Endothelial cell (in vitro differentiated cells): ENCODE data around the gene TMEM171. TPM values are rescaled to one million over a fixed set of nuclear protein-coding genes. Genes with fewer than 3 reads are reported as not detected.
A peak's percentile ranks its signal among the peaks of the same experiment; 100 is the strongest.

Experiments
- DNase-seq: peaks from one replicate; pipeline ENCODE4 v3.0.0; 2021; ENCODE audit warnings: low spot score
- H3K27ac Mint-ChIP-seq: one replicate; pipeline ENCODE4 v1.8.0; 2021; ENCODE audit warnings: mixed read lengths, inconsistent platforms; ENCODE audit not compliant: unreplicated experiment
- H3K27me3 Mint-ChIP-seq: one replicate; pipeline ENCODE4 v1.8.0; 2021; ENCODE audit warnings: mild to moderate bottlenecking, moderate library complexity, mixed read lengths, inconsistent platforms; ENCODE audit not compliant: unreplicated experiment
- H3K36me3 Mint-ChIP-seq: one replicate; pipeline ENCODE4 v1.8.0; 2021; ENCODE audit warnings: mild to moderate bottlenecking, low read depth, mixed read lengths, inconsistent platforms; ENCODE audit not compliant: unreplicated experiment
- H3K4me1 Mint-ChIP-seq: one replicate; pipeline ENCODE4 v1.8.0; 2021; ENCODE audit warnings: mild to moderate bottlenecking, mixed read lengths, inconsistent platforms; ENCODE audit not compliant: unreplicated experiment
- H3K4me3 Mint-ChIP-seq: one replicate; pipeline ENCODE4 v1.8.0; 2021; ENCODE audit warnings: mild to moderate bottlenecking, mixed read lengths, inconsistent platforms; ENCODE audit not compliant: unreplicated experiment
- H3K9me3 Mint-ChIP-seq: one replicate; pipeline ENCODE4 v1.8.0; 2021; ENCODE audit warnings: mixed read lengths, inconsistent platforms; ENCODE audit not compliant: unreplicated experiment
- total RNA-seq: library from RNA; stranded (reverse); fragmentation: NEBNext Ultra II Directional; extraction: Animal tissue kit (Norgen Biotek cat#: 25700); gene quantifications from one replicate; pipeline ENCODE4 v1.2.1, GENCODE V29; 2021; ENCODE audit not compliant: unreplicated experiment
- TF ChIP-seq, protein P1 (sequence below): fragments of 200-600 bp; sonication (generic); IDR thresholded peaks from one replicate; pipeline ENCODE4 v1.5.0; 2021; ENCODE audit warnings: antibody characterized with exemption; ENCODE audit not compliant: unreplicated experiment

TMEM171 gene
- total RNA-seq, 1 donor from 2014 or later, result not detected

DNA sequence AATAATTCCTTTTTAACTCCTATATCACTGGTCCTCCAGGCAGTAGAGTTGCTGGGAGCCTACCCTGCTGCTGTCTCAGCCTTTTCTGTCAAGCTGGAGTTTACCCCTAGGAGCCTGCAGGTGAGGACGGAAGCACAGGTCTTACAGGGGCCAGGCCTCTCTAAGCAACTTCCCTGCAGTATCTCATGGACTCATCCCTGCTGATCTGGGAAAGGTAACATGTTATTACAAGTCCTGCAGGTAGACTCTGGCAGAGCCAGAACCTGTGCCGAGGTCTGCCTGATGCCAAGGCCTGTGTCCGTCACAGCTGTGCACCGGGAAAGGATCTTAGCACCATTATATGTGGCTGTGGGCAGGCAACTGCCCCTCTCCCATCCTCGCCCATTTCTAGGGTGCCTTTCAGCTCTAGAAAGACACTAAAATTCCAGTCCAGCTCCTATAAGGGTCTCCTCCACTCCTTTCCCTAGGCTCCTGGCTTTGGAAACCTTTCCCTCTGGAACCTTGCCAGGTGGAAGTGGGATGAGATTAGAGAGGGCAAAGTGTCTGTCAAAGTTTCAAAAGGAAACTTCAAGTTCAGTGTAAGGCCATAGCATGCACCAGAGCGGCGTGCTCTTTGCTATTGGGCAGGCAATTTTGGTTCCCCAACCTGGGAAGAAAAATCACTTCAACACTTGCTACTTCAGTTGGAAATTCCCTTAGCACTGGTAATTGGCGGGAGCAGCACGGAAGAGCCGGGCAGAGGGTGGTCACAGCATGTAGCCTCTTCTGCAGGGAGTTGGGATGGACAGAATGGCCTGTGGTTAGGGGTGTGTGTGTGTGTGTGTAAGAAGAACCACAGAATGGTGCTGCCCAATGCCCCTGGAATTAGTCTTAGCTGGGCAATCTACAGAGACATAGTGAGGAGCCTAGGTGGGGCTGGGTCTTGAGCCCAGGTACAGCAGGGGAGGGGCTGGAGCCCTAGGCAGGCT is 17.5 kb downstream of the TMEM171 start:
- Mint-ChIP-seq H3K4me1 (peaks cover 3% of the 10 kb centered on the region), H3K27ac (no peak overlapping the region), H3K9me3 (no peaks in the 10 kb centered on the region), H3K4me3 (peak overlapping the region; percentile 23), H3K27me3 (no peaks in the 10 kb centered on the region), H3K36me3 (no peaks in the 10 kb centered on the region)
- DNase-seq, result no peak
- TF ChIP-seq, protein P1, sequence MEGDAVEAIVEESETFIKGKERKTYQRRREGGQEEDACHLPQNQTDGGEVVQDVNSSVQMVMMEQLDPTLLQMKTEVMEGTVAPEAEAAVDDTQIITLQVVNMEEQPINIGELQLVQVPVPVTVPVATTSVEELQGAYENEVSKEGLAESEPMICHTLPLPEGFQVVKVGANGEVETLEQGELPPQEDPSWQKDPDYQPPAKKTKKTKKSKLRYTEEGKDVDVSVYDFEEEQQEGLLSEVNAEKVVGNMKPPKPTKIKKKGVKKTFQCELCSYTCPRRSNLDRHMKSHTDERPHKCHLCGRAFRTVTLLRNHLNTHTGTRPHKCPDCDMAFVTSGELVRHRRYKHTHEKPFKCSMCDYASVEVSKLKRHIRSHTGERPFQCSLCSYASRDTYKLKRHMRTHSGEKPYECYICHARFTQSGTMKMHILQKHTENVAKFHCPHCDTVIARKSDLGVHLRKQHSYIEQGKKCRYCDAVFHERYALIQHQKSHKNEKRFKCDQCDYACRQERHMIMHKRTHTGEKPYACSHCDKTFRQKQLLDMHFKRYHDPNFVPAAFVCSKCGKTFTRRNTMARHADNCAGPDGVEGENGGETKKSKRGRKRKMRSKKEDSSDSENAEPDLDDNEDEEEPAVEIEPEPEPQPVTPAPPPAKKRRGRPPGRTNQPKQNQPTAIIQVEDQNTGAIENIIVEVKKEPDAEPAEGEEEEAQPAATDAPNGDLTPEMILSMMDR, result no peak

DNA sequence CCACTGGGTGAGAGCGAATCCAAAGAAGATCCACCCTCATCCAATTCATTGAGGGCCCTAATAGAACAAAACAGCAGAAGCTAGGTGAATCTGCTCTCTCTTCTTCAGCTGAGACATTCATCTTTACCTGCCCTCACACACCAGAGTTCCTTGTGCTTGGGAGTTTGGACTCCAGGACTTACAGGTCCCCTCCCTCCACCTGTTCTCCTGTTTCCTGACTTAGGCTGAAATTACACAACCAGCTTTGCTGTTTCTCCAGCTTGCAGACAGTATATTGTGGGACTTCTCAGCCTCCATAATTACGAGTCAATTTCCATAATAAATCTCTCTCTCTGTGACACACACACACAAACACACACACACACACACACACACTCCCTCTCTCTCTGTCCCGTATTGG is 19.1 kb downstream of the TMEM171 start:
- peaks cover 3% of the 10 kb centered on the region for H3K4me1 Mint-ChIP-seq
- H3K9me3 Mint-ChIP-seq, result no peaks in the 10 kb centered on the region
- DNase-seq, result no peak
- H3K27me3 Mint-ChIP-seq, result no peaks in the 10 kb centered on the region
- H3K27ac Mint-ChIP-seq, result no peak overlapping the region
- no peaks in the 10 kb centered on the region for H3K36me3 Mint-ChIP-seq
- no peak overlapping the region for H3K4me3 Mint-ChIP-seq
- TF ChIP-seq, protein P1, result no peak

DNA sequence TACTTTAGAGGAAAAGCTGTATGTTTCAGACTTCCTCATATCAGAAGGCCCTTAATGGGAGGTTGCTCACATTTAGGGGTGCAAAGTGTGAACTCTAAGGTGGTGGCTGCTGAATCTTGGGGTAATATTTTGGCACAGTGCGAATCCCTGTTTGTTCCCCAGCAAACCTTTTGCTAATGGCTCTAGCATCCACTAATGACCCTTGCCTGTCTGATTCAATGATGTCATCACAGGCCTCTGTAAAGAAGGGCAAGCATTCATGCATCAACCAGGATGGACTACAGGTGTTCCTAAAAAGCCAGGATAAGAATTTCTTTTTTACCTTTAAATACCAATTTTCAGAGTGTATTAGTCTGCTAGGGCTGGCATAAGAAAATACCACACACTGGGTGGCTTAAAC is 20.4 kb downstream of the TMEM171 start:
- H3K36me3 Mint-ChIP-seq, result no peaks in the 10 kb centered on the region
- TF ChIP-seq, protein P1, result no peak
- H3K27me3 Mint-ChIP-seq, result no peaks in the 10 kb centered on the region
- no peaks in the 10 kb centered on the region for H3K4me1 Mint-ChIP-seq
- H3K27ac Mint-ChIP-seq, result no peak overlapping the region
- no peak for DNase-seq
- no peaks in the 10 kb centered on the region for H3K9me3 Mint-ChIP-seq
- no peak overlapping the region for H3K4me3 Mint-ChIP-seq

DNA sequence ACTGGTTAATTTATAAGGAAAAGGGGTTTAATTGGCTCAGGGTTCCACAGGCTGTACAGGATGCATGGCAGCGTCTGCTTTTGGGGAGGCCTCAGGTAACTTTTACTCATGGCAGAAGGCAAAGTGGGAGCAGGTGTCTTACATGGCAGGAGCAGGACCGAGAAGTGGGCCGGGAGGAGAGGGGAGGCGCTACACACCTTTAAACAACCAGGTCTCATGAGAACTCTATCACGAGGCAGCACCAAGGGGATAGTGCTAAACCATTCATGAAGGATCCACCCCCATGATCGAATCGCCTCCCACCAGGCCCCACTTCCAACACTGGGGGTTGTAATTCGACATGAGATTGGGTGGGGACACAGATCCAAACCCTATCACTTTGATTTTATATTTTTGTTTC is 21.7 kb downstream of the TMEM171 start:
- H3K27me3 Mint-ChIP-seq, result no peaks in the 10 kb centered on the region

More for the DNA sequence above, 21.7 kb downstream of the TMEM171 start:
- Mint-ChIP-seq H3K27ac (no peak overlapping the region), H3K4me1 (no peaks in the 10 kb centered on the region), H3K4me3 (no peak overlapping the region), H3K9me3 (no peaks in the 10 kb centered on the region), H3K36me3 (no peaks in the 10 kb centered on the region)
- TF ChIP-seq, protein P1, result no peak
- DNase-seq, result no peak
